ENCODE results near the gene PRKCA. TPM values are rescaled to one million over a fixed set of nuclear protein-coding genes. Genes with fewer than 3 reads are reported as not detected.

PRKCA gene
- total and polyA plus RNA-seq, 9 of the 15 experiments (the other 6 are each of a cell fraction or from before 2014, with no cell fraction given), result 3.2 to 33.0 (median 17.8) TPM

DNA sequence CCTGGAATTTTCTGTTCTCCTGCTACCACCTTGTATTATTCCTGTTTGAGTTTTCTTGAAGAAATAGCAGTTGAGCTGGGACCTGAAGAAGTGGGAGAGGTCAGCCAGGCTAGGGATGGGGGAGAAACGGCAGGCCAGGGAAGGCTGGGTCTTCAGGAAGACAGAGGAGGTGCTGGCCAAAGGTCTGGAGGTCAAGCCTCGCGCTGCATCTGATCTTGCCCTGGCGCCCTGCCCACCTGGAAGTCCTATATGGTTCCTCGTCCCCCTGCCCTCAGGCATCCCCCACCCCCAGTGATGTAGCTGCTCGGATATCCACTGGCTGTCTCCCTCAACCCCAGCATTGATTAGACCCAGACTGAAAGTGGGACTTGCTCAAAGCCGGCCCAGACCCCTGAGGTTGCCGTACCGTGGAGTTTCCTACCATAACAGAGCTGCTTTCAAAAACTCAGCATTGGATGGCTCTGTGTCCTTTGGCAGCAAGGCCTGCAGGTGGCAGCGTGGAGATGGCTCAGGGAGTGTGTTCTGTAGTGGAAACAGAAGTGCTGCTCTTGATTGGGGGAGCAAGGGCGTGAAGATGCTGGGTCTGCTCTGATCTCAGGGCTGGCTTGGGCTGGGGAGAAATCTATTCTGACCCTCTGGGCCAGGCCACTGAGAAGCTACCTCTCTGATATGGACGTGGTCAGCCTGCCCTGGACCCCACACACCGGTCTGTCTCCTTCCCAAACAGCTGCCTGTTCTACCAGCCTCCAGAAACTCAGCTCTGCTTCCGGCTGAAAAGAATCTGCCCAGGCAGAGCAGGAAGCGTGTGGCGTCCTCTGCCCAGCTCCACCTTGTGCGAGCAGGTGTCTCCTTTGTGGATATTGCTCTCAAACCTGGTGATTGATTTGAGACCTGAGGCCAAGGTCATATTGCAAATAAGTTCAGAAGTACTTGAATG, 425.5 kb downstream of the PRKCA start (continued):
- peak in 1 of 2 experiments; percentile 56; a peak in 2 of 4 replicates for TF ChIP-seq RAD21 (CRISPR knock-in tag; conservative IDR thresholded peaks at IDR 0.05 in 1 of 2, IDR thresholded peaks at IDR 0.05 in 1 of 2)
- peak; percentile 31; the same call in 1 of the 2 replicates for TF ChIP-seq SMC3 (conservative IDR thresholded peaks at IDR 0.05; ENCODE audit: insufficient read depth, low read depth, low read length)
- peak; percentile 66 to 69 (median 66) for TF ChIP-seq CTCF (IDR thresholded peaks at IDR 0.05 in 2 of 3, conservative IDR thresholded peaks at IDR 0.05 in 1 of 3; ENCODE audit: insufficient read depth in 2 of 3, low read depth in 1 of 3, low read length in 3 of 3)
- TF ChIP-seq EP300 (IDR thresholded peaks at IDR 0.05; ENCODE audit: low read length), result no peak
- TF ChIP-seq SNIP1 (IDR thresholded peaks at IDR 0.05; ENCODE audit: low read depth), result no peak
- no peak for TF ChIP-seq ZNF561 (CRISPR knock-in tag; conservative IDR thresholded peaks at IDR 0.05)
- no peak for TF ChIP-seq ETV1 (tag; conservative IDR thresholded peaks at IDR 0.05; ENCODE audit: low read depth)
- no peak for TF ChIP-seq IRF1 (CRISPR knock-in tag; IDR thresholded peaks at IDR 0.05; ENCODE audit: borderline replicate concordance)

Measured in K562 (cell line).